NCI-H1105 treated with DMSO at 0.1 percent for 48 hours (cell line): ENCODE measurements around the gene KCNG2.

Experiments
- DNase-seq: peaks from one replicate; lab custom pipeline; 2025; lab: John Stamatoyannopoulos, UW

KCNG2 gene

DNA sequence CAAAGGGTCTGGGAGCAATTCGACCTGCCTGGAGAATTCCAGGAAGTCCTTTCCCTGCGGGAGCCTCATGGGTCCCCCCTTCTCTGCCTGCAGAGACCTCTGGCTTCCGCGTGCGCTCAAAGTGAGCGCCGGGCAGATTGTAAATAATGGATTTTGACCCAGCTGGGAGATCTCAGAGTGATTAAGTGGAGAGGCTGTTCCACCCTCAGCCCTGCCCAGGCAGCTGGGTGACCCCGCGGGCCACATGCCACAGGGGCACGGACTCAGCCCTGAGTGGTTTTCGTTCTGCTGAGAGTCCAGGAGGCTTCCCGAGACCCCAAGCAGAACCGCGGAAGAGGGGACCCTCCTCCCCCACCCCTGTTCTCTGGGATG, 1.2 kb downstream of the KCNG2 start:
- no peak for DNase-seq

DNA sequence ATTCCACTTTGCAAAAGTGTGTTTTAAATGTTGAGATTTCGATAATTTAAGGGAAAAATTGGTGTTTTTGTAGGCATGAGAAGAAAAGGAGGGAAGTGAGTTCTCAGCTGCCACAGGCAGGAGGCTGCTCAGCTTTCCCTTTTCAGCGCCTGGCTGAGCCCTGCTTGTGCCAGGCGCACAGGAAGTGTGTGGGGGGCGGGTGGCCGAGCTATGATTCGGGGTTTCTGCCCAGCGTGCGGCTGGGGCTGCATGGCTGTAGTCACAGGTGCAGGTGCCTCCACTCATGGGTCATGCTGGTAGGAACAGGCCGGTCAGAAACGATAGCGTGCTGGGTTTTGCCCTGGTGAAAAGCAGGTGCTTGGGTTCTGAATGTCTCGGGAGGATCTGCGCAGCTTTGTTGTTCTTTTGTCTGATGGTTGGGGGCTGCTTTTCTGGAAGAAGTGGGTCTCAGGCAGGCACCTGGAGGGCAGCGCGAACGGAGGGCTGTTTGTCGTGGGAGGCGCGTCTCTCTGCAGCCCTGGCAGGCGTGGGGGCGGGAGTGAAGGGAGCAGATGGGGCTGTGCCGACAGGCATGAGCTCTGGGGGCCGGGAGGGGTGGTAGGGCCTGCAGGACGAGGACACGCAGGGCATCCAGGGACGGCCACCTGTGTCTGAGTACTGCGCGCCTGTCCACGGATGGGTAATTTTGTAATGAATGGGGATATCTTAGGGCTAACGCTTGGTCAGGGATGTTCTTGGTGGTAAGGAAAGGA, 2.1 kb downstream of the KCNG2 start:
- DNase-seq: no peak

DNA sequence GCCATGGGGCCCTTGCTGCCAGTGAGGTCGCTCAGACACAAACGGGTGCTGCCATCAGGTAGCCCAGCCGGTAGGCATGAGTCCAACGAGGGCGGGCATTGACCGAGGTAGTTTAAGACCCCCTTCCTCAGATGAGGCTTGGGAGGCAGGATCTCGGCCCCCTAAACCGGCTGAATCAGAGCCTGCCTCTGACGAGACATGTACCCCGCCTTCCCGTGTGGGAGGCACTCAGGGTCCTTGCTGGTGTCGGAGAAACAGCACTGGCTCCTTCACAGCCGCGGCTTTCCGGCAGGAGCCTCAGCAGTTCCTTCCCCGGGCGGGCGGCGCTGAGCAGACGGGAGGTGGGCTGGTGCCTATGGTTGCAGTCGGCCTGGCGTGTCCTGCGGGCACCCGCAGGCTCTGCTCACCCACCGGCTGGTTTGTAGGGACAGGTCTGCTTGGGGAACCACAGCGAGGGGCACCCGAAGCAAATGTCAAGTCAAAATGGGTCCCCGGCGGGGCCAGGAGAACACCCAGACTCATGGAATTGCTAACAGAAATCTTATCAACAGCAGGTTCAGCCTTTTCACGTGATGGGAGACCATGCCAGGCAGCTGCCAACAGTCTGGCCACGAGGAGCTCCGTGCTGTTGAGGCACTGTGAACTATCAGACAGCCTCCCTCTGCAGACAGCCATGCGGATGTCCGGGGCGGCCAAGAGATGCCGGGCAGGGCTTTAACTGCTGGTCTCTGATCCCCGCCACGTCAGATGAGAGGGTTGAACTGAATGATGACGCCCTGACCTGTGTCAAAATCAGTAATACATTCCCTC, 2.8 kb downstream of the KCNG2 start:
- no peak for DNase-seq

DNA sequence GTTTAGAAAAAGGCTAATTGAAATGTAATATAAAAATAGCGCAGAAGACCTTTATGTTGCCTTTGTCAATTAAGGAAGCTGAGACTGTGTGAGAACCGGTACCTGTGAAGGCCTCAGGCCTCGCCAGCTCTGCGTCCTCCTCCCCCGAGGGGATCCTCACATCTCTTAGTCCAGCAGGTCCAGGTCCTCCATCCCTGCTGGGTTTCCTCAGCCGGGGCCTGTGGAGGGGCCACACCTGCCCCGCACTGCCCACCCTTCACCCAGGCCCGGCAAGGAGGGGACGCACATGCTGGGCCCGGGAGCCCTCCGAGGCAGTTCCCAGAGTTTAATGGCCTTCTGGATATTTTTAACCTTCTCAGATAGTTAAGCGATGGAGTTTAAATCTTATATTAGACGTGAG, 3.5 kb downstream of the KCNG2 start:
- no peak for DNase-seq

DNA sequence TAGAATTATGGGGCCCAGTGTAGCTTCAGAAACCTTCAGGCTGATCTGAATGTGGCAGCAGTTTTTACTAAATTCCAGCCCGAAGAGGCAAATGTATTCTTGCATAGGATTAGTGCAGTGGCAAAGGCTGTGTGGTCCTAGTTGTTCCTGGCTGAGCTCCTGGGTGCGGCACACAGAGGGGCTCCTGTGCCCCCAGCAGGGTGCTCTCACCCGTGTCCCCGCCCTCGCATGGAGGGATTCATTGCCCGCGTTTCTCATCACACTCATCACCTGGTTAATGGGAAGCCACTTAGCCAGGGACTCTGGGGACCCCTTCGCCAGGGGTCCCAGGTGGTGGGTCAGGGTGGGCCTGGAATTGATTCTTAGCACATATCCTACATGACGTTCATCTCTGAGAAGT, 3.9 kb downstream of the KCNG2 start:
- no peak for DNase-seq

DNA sequence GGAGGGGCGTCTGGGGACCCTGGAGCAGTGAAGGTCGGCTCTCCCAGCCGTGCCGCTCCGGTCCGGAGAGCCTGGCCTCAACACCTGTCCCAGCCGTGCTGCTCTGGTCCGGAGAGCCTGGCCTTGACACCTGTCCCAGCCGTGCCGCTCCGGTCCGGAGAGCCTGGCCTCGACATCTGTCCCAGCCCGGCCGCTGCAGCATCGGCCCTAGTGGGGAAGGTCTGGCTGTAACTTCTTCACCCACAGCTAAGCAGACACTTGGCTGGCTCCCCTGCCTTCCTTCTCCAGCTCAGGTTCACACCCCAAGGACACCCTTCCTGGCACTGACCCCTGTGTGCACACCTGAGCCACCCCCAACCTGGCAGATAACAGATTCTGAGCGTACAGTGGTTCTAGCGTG, 4.6 kb downstream of the KCNG2 start:
- no peak for DNase-seq

DNA sequence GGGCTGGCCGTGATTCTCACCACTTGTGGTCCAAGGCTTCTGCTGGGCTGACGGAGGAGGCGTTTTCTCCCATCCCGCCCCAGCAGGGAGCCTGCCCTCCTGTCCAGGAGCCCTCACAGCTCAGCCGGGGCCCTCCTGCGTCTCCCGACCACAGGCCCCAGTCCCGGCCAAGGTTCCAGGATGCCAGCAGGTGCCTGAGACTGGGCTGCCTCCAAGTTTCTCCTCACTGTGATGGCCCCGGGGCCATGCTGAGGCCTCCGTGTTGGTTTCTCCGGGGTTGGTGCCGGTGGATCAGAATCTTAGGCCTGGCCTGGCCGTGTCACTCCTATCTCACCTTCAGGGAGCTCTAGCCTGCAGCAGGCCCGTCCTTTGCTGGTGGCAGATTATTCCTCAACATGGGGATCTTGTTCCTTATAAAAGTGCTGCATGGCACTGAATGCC, 5.9 kb downstream of the KCNG2 start:
- DNase-seq: no peak

DNA sequence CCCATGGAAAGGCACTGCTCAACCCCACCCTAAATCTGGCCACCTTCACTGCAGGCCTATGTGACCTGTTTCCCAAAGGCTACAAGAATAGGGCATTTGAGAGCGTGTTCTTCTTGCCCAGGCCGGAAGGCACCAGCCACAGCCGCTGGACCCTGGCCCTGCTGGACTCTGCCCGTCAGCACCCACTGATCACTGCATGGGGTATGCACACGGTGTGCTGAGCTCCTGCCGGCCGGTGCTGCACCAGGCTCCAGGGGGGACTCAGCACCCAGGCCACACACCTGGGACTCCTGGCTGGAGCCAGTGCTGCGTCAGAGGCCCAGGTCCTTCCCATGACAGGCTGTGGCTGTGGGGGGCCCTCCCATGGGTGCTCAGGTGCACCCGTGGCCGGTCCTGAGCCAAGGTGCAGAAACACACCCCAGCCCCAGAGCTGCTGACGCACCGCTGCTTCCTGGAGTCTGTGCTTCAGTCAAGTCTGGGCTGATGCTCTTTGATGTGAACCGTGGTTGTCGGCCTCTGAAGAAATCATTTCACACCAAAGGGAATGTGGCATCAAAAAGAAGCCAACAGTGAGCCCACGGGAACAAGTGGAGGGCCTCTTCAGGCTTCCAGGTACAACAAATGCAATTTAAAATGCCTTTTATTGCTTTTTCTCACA, 6.5 kb downstream of the KCNG2 start:
- DNase-seq: no peak

DNA sequence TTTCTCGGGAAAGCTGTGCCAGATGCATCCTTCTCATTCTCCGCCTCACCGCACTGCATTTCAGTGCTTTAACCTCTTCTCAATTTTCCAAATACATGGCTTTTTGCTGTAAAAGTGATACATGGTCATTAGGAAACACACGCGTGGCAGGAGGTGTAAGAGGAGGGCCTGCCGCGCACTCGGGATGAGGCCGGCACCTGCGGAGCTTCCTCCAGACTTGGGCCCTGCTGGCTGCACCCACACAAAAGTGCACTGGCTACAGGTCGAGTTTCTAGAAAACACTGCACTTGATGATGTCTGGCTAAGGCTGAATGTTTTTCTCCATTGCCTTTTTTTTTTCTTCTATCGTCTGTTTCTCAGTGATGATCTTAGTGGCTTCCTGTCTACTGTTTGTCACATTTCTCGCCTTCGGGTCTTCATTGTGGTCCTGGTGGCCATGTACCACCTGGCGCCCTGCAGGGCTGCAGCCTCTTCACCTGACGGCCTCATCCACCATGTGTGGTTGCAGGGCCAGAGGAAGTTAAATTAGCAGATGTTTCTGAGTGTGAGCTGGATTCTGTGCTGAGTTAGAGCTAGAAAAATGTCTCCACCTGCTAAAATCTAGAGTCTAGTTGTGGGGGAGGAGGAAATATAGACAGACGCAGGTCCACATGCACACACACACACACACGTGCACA, 7.6 kb downstream of the KCNG2 start:
- no peak for DNase-seq

DNA sequence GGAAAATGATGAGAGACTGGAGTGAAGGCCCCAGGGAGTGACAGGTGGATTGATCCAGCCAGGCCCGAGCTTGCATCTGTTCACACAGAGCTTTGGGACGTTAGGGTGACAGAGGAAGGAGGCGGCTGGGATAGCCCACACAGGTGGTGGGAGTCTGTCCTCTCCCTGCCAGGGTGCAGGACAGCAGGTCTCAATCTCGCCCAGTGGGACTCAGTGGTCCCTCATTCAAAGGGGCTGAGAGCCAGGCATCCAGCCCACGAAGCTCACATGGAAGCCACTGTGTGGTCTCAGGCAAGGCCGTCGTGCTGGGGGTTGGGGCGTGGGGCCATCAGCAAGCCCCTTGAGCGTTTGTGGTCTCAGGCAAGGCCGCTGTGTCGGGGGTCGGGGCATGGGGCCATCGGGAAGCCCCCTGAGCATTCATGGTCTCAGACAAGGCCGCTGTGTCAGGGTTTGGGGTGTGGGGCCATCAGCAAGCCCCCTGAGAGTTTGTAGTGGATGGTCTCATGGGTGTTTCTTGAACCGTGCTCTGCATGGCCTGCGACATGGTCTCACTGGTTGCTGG, 8.3 kb downstream of the KCNG2 start:
- DNase-seq: no peak

DNA sequence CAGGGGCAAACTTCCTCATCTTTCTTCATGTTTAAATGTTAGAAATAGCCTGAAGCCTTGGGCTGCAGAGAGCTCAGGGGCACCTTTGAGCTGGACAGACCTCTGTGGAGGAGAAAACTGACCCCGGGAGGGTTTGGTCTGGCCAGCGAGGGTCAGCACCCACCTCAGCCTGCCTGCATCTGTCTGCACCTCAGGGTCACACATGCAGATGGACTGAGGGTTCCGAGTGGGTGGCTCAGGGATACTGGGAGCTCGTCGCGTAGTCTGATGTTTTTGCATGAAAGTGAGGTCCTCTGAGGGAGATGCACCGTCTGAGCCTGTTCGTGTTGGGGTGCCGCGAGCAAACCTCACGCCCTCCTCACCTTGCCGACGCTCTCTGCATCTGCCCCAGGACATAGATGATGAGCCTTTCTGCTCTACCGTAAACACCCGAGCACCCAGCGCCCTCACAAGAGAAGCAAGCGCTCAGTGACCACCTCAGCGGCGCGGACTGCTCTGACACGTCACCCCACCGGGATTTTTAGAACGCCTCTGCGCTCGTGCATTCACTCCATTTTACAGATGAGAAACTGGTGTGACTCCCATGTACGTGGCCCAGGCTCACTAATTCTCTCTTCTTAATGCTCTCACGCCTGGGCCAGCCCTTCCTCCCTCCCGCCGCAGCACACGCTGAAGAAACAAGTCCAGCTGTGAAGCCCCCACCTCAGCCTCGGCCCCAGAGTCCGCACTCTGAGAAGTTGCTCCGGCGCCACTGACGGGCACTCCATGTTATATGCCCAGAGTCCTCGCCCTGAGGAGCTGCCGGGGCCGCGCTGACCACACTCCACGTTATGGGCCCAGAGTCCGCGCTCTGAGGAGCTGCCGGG, 9.5 kb downstream of the KCNG2 start:
- DNase-seq: no peak

DNA sequence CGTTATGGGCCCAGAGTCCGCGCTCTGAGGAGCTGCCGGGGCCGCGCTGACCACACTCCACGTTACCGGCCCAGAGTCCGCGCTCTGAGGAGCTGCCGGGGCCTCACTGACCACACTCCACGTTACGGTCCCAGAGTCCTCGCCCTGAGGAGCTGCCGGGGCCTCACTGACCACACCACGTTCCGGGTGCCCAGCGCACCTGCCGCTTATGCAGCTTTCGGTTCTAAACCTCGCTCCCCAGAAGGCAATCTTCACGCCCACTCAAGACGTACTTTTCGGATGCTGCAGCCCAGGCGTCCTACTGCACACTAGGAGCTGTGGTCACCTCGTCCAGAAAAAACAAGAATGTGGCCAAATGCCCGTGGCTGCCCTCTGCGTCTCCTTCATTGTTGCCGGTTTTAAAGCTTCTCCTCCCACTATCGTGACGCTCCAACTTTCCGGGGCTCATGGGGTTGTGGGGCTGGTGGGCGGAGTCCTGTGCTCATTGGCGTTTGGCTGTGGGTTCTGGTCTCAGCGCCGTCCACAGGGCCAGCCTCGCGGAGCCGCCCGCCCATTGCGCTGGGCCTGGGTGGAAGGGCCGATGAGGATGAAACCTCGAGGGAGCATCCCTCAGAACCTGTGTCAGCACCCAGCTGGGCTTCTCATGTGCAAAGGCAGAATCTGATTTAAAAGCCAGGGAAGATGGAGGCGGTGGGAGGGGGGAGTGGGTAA, 11.9 kb downstream of the KCNG2 start:
- no peak for DNase-seq

DNA sequence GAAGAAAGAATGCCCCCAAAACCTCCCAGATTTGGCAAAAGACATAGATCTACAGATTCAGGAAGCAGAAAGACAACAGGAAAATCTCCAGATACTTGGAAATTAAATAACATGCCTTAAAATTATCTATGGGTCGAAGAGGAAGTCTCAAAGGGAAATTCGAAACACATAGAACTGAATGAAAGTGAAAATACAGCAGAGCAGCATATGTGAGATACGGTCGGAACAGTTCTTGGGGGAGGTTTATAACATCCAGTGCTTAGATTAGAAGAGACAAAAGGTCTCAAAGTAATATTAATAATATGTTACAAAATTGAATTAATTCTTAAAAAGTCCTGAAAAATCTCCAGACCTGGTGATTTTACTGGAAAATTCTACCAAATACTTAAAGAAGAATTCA, 14.3 kb downstream of the KCNG2 start:
- DNase-seq: no peak

DNA sequence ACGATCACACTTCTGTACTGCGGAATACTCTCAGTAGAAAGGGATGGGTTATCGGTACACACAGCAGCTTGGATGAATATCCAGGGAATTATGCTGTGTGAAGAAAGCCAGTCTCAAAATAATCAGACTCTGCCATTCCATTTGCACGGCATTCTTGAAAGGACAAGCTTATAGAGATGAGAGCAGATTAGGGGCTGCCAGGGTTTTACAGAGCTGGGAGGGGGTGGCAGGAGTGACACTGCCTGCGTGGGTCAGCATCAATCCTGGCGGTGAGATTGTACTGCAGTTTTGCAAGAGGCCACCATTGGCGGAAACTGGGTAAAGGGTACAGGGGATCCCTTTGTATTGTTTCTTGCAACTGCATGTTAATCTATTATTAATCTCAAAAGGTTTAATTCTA, 16.6 kb downstream of the KCNG2 start:
- DNase-seq: no peak

DNA sequence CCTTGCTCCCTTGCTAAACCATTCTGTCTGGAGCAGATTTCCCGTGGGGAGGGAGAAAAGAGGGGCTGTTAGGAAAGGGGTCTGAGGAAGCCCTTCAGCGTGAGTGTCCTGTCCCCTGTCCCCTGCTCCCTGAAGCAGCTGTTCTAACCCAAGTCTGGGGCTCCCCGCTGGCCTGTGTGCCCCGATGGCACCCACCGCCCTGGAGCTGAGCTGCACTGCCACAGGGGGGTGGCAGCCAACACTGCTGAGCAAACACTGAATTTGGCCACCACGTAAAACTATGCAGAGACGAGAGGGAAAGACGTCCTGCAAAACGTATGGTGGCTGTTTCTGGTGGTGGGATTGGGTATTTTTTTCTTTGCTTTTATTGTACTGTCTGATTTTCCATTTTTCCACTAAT, 17.9 kb downstream of the KCNG2 start:
- no peak for DNase-seq

DNA sequence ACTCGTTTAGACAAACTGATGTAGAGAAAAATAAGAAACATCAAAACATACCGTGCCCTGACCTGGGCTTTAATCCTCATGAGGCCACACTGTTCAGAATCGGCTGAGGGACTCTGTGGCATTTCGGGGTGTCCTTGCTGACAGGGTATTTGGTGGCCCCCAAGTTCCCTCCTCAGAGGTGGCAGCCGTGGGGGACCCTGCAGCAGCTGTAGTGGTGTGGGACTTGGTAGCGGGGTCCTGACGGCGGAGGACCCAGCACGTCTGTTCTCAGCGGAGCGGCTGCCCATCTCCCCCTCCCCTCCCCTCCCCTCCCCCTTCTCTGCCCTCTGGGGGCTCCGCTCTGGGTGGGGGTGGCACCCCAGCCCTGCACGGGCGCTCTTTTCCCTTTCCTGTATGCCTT, 18.4 kb downstream of the KCNG2 start:
- no peak for DNase-seq

DNA sequence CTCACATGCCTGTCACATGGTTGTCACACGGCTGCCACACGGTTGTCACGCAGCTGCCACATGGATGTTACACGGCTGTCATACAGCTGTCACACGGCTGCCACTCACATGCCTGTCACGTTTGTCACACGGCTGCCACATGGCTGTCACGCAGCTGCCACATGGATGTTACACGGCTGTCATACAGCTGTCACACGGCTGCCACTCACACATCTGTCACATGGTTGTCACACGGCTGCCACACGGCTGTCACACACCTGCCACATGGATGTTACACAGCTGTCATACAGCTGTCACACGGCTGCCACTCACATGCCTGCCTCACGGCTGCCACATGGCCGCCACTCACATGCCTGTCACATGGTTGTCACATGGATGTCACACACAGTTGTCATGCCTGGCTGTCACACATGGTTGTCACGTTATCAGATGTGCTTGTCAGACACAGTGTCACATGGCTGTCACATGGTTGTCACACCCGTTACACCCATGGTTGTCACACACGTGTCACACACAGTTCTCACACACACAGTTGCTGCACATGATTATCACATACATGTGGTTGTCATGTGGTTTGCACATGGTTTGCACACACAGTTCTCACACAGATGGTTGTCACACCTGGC, 19.4 kb downstream of the KCNG2 start:
- DNase-seq: no peak

DNA sequence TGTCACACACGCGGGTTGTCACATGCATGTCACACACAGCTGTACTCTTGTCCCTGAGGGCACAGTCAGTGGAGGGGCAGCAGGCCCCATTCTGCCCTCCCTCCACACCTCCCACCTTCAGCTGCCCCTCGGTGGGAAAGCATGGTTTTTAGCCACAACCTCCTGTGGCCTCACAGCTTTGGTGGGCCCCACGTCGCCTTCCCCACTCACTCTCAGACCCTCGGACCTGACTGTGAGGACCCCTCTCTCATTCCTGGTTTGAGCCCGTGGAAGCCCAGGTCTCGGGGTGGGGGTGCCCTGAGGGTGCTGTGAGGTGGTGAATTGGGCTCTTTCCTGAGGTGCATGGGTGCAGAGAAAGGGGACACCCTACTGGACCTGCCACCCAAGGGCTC, 19.9 kb downstream of the KCNG2 start:
- DNase-seq: no peak

DNA sequence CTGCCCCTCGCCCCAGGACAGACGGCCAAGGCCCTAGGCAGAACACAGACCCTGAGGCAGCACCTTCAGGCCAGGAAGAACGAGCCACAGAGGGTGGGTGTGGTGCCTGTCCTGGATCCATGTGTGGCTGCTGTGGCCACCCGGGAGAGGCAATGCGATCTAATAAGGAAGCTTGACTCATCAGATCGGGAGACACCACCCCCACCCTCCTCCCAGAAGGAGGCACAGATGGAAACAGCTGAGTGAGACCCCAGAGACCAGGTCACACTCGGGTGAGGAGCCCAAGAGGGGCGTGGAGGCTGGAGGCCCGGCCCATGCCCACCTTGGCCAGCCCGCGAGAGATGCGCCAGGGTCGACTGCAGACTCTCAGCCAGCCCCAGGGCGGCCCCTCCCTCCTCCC, 20.3 kb downstream of the KCNG2 start:
- no peak for DNase-seq

DNA sequence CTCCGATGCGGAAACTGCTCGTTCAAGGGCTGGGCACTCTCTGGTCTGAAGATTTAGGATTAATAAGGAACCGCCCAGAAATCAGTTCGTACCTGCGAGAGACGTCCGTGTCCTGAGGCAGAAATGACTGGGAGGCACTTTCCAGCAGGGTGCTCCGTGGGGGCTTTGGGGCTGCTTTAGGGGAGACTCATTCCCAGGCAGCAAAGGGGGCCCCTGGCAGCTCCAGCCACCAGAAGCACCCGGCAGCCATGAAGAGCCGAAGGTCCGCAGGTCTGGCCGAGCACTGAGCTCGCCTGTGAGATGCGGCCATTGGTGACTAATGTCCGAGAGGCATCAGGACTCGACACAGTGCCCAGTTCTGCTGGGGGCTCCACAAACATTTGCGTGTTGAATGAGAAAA, 20.9 kb downstream of the KCNG2 start:
- no peak for DNase-seq
